SK-N-SH (cell line): Measurements from ENCODE around the gene TBPL1. TPM values are rescaled to one million over a fixed set of nuclear protein-coding genes. Genes with fewer than 3 reads are reported as not detected.

ENCODE experiments used
- CTCF ChIA-PET: fragments of 300-600, 350-600 bp; formaldehyde crosslinking; extraction: SDS; loops from one replicate; lab custom pipeline; 2021; lab: Yijun Ruan, JAX
- POLR2A ChIA-PET: fragments of 350-600 bp; sonication (Branson Sonifier 250); formaldehyde crosslinking; extraction: SDS; loops from one replicate; lab custom pipeline; 2020; ENCODE audit warnings: antibody characterized with exemption, inconsistent platforms; lab: Yijun Ruan, JAX
- DNase-seq: peaks from one replicate; pipeline ENCODE4 v3.0.0; 2012
- H2AFZ ChIP-seq: fragments of 200-600 bp; sonication (generic); 2 replicates; pipeline ENCODE4 v1.8.1; 2016; ENCODE audit warnings: antibody characterized with exemption, mild to moderate bottlenecking, low read depth
- H3F3A ChIP-seq: fragments of 200-600 bp; sonication (generic); replicated peaks from 2 replicates; pipeline ENCODE3; 2016; ENCODE audit warnings: antibody characterized with exemption, mild to moderate bottlenecking; ENCODE audit not compliant: insufficient read depth
- H3K27ac ChIP-seq, 2 experiments: fragments of 200-500 bp in 1 of 2; fragments of 200-600 bp in 1 of 2; sonication (Bioruptor generic) in 1 of 2; sonication (generic), shearing (Covaris generic) in 1 of 2; 2 replicates each; pipeline versions ENCODE4 v1.5.1 to v1.6.1; 2014 to 2016; ENCODE audit warnings: low read depth in 2 of 2, inconsistent platforms in 1 of 2, low read length in 1 of 2, mild to moderate bottlenecking in 1 of 2, mixed read lengths in 1 of 2
- H3K27me3 ChIP-seq: fragments of 200-600 bp; sonication (generic), shearing (Covaris generic); 2 replicates; pipeline ENCODE4 v1.6.1; 2016; ENCODE audit warnings: mixed run types; ENCODE audit not compliant: insufficient read depth
- H3K36me3 ChIP-seq, 2 experiments: fragments of 200-500 bp in 1 of 2; fragments of 200-600 bp in 1 of 2; sonication (Bioruptor generic) in 1 of 2; sonication (generic) in 1 of 2; replicated peaks in 1 of 2; 2 replicates each; pipeline versions ENCODE3 to v1.5.1; 2014 to 2016; ENCODE audit warnings: low read length in 1 of 2, mild to moderate bottlenecking in 1 of 2; ENCODE audit not compliant: insufficient read depth in 2 of 2, control insufficient read depth in 1 of 2
- H3K4me1 ChIP-seq, 2 experiments: fragments of 200-500 bp in 1 of 2; fragments of 200-600 bp in 1 of 2; sonication (Bioruptor generic) in 1 of 2; sonication (generic), shearing (Covaris generic) in 1 of 2; 2 replicates each; pipeline versions ENCODE4 v1.5.1 to v1.6.1; 2014 to 2016; ENCODE audit warnings: low read depth in 1 of 2, low read length in 1 of 2, mixed run types in 1 of 2; ENCODE audit not compliant: insufficient read depth in 2 of 2, control insufficient read depth in 1 of 2
- H3K4me2 ChIP-seq: fragments of 200-600 bp; sonication (generic), shearing (Covaris generic); 2 replicates; pipeline ENCODE4 v1.6.1; 2017; ENCODE audit warnings: mixed run types
- H3K4me3 ChIP-seq, 2 experiments: fragments of 200-500 bp in 1 of 2; fragments of 200-600 bp in 1 of 2; sonication (Bioruptor generic) in 1 of 2; sonication (generic), shearing (Covaris generic) in 1 of 2; 2 replicates each; pipeline versions ENCODE4 v1.5.1 to v1.8.1; 2014 to 2016; ENCODE audit warnings: low read depth in 2 of 2, inconsistent platforms in 1 of 2, low read length in 1 of 2, mild to moderate bottlenecking in 1 of 2, mixed read lengths in 1 of 2, moderate library complexity in 1 of 2
- H3K79me2 ChIP-seq: fragments of 200-600 bp; sonication (generic); 2 replicates; pipeline ENCODE4 v1.8.1; 2017; ENCODE audit warnings: mild to moderate bottlenecking; ENCODE audit not compliant: insufficient read depth
- H3K9ac ChIP-seq: fragments of 200-600 bp; sonication (generic); 2 replicates; pipeline ENCODE4 v1.6.1; 2017; ENCODE audit warnings: mixed run types
- H3K9me2 ChIP-seq: fragments of 200-600 bp; sonication (generic); 2 replicates; pipeline ENCODE4 v1.6.1; 2017; ENCODE audit warnings: mixed run types
- H3K9me3 ChIP-seq: fragments of 200-600 bp; sonication (generic); 2 replicates; pipeline ENCODE4 v1.6.1; 2017; ENCODE audit warnings: mixed run types, mild to moderate bottlenecking, moderate library complexity
- H4K20me1 ChIP-seq: fragments of 200-600 bp; sonication (generic); 2 replicates; pipeline ENCODE4 v1.6.1; 2017; ENCODE audit warnings: mild to moderate bottlenecking, mixed run types; ENCODE audit not compliant: insufficient read depth
- CHD2 ChIP-seq: fragments of 150-350 bp; IDR thresholded peaks from 2 replicates; pipeline ENCODE4 v1.6.1; 2018; ENCODE audit warnings: low read length; ENCODE audit not compliant: partially characterized antibody
- ELF1 ChIP-seq: IDR thresholded peaks from 2 replicates; pipeline ENCODE4 v1.4.0; 2012
- EP300 ChIP-seq, 2 experiments: IDR thresholded peaks; 2 replicates each; pipeline versions ENCODE4 v1.4.0 to v1.6.1; 2012; ENCODE audit warnings: borderline replicate concordance in 1 of 2, low read depth in 1 of 2, low read length in 1 of 2
- FOSL2 ChIP-seq: IDR thresholded peaks from 2 replicates; pipeline ENCODE4 v1.4.0; 2012; ENCODE audit warnings: low read depth, mild to moderate bottlenecking, moderate library complexity, borderline replicate concordance
- GATA2 ChIP-seq: sonication (generic); formaldehyde crosslinking; IDR thresholded peaks from 2 replicates; pipeline ENCODE4 v1.5.0; 2020; ENCODE audit warnings: mild to moderate bottlenecking, missing genetic modification reagents
- JUND ChIP-seq: IDR thresholded peaks from 2 replicates; pipeline ENCODE4 v1.4.0; 2012
- MAX ChIP-seq: IDR thresholded peaks from 2 replicates; pipeline ENCODE4 v1.4.0; 2012; ENCODE audit warnings: low read depth
- MEF2A ChIP-seq: IDR thresholded peaks from 2 replicates; pipeline ENCODE4 v1.4.0; 2012; ENCODE audit warnings: low read depth, borderline replicate concordance
- NFIC ChIP-seq: IDR thresholded peaks from 2 replicates; pipeline ENCODE4 v1.4.0; 2012; ENCODE audit warnings: borderline replicate concordance
- NRF1 ChIP-seq: IDR thresholded peaks from 2 replicates; pipeline ENCODE4 v1.6.1; 2012; ENCODE audit warnings: low read depth, mild to moderate bottlenecking, low read length
- POLR2AphosphoS5 ChIP-seq: IDR thresholded peaks from 2 replicates; pipeline ENCODE4 v1.6.1; 2012; ENCODE audit warnings: low read depth, low read length
- RAD21 ChIP-seq: IDR thresholded peaks from 2 replicates; pipeline ENCODE4 v1.6.1; 2012; ENCODE audit warnings: mild to moderate bottlenecking, low read length
- RCOR1 ChIP-seq: fragments of 150-350 bp; IDR thresholded peaks from 2 replicates; pipeline ENCODE4 v1.6.1; 2017; ENCODE audit warnings: antibody characterized with exemption, low read length
- RFX5 ChIP-seq: IDR thresholded peaks from 2 replicates; pipeline ENCODE4 v1.6.1; 2012; ENCODE audit warnings: mild to moderate bottlenecking, improper control_type of control experiment, low read length
- RXRA ChIP-seq: IDR thresholded peaks from 2 replicates; pipeline ENCODE4 v1.4.0; 2012; ENCODE audit warnings: low read depth, mild to moderate bottlenecking, borderline replicate concordance
- SIN3A ChIP-seq: IDR thresholded peaks from 2 replicates; pipeline ENCODE4 v1.6.1; 2012; ENCODE audit warnings: low read depth, mild to moderate bottlenecking, low read length, moderate library complexity, borderline replicate concordance
- USF1 ChIP-seq: IDR thresholded peaks from 2 replicates; pipeline ENCODE4 v1.4.0; 2012; ENCODE audit warnings: low read depth, borderline replicate concordance
- USF2 ChIP-seq: fragments of 150-350 bp; IDR thresholded peaks from 2 replicates; pipeline ENCODE4 v1.6.1; 2017; ENCODE audit warnings: antibody characterized with exemption, low read length, low read depth, borderline replicate concordance
- YY1 ChIP-seq: IDR thresholded peaks from 2 replicates; pipeline ENCODE4 v1.4.0; 2012; ENCODE audit warnings: low read depth, mild to moderate bottlenecking
- ZBTB33 ChIP-seq: IDR thresholded peaks from 2 replicates; pipeline ENCODE4 v1.4.0; 2012; ENCODE audit warnings: low read depth, borderline replicate concordance
- WGBS: methylation state at CpG from one replicate; pipeline ENCODE4 v1.1.6; 2017; ENCODE audit warnings: low lambda C conversion rate; 5-methylcytosine and 5-hydroxymethylcytosine counted together
- polyA plus RNA-seq, 3 experiments: library from polyadenylated mRNA; depleted of rRNA; stranded (reverse); fragments of >200 nt; gene quantifications; 2 replicates each; pipeline ENCODE4 v1.2.3, GENCODE V29; 2012

TBPL1 gene
- polyA plus RNA-seq, 1 of the 3 experiments (the other 2 are of a cell fraction): 16.3 TPM

- H3K9me3 ChIP-seq: no peaks in the 10 kb centered on the region
- no peak overlapping the region for H3K4me3 ChIP-seq
- no peaks in the 10 kb centered on the region for H3K36me3 ChIP-seq
- H3K4me2 ChIP-seq: no peak overlapping the region
- ChIA-PET CTCF (interaction anchor here (1.0 to 2.4 kb wide), 3 partner anchors 13 to 126 kb away, joined by 3 to 15 read pairs (median 11); no protein-coding TSS in a partner anchor), POLR2A (no interaction called here)
- no peak overlapping the region for H3K27ac ChIP-seq
- peaks cover 0 to 11% of the 10 kb centered on the region in 2 experiments; a peak in 2 of 4 replicates for H3K4me1 ChIP-seq
- H4K20me1 ChIP-seq: peaks cover 8% of the 10 kb centered on the region; the same call in 1 of the 2 replicates
- TF ChIP-seq ZBTB33: no peak
- no peak for TF ChIP-seq USF2
- TF ChIP-seq MAX: no peak
- TF ChIP-seq NFIC: no peak
- no peak for TF ChIP-seq JUND
- peak in 1 of 2 experiments; percentile 15; a peak in 1 of 4 replicates for TF ChIP-seq EP300 (IDR thresholded peaks at IDR 0.05; ENCODE audit: borderline replicate concordance in 1 of 2, low read depth in 1 of 2, low read length in 1 of 2)
- no peak for TF ChIP-seq USF1
- no peak for TF ChIP-seq NRF1
- no peak for TF ChIP-seq MEF2A
- TF ChIP-seq YY1: no peak
- no peak for TF ChIP-seq ELF1
- no peak for TF ChIP-seq CHD2
- TF ChIP-seq GATA2 (CRISPR knock-in tag): peak; percentile 27; the same call in 1 of the 2 replicates
- 0 out of 2 replicates have a peak, but pooled peaks have one; percentile 15 for TF ChIP-seq RCOR1
- no peak for TF ChIP-seq RAD21
- no peak for TF ChIP-seq FOSL2
- no peak for TF ChIP-seq RXRA
- no peak for TF ChIP-seq RFX5
- no peak for TF ChIP-seq SIN3A
- no peak for TF ChIP-seq POLR2AphosphoS5
- no peaks in the 10 kb centered on the region for H3K27me3 ChIP-seq
- 13% methylated on average over 1 of the region's 1 CpG for WGBS
- no peak overlapping the region for H2AFZ ChIP-seq
- no peaks in the 10 kb centered on the region for H3K9me2 ChIP-seq
- no peak for DNase-seq
- no peak overlapping the region for H3K9ac ChIP-seq
- peaks cover 51% of the 10 kb centered on the region; the same call in 1 of the 2 replicates for H3K79me2 ChIP-seq
- H3F3A ChIP-seq: peaks cover 9% of the 10 kb centered on the region
These were observed 18.8 kb downstream of the TBPL1 start for GRCh38 chr6:133971861-133972260.
